DND-41 (cell line): ENCODE measurements around the gene BTBD17.

Experiments
- ATAC-seq: fragments of 200-7000 bp; cut with Tn5 transposase; 3 replicates; pipeline ENCODE4 v1.9.1; 2021; ENCODE audit warnings: low read depth; ENCODE audit not compliant: insufficient read depth
- DNase-seq: peaks from one replicate; pipeline ENCODE4 v3.0.0-alpha.2; 2020
- H2AFZ ChIP-seq: 2 replicates; pipeline ENCODE4 v1.6.0; 2012; ENCODE audit warnings: low read depth, low read length
- H3K27ac ChIP-seq: 2 replicates; pipeline ENCODE4 v1.5.1; 2012; ENCODE audit warnings: low read length, inconsistent platforms
- H3K27me3 ChIP-seq: fragments of 200-600 bp; sonication (generic); 2 replicates; pipeline ENCODE4 v1.6.0; 2012; ENCODE audit warnings: low read length, mild to moderate bottlenecking, inconsistent platforms; ENCODE audit not compliant: insufficient read depth, poor library complexity
- H3K36me3 ChIP-seq: 2 replicates; pipeline ENCODE4 v1.5.1; 2012; ENCODE audit warnings: low read length, inconsistent platforms; ENCODE audit not compliant: insufficient read depth
- H3K4me1 ChIP-seq: 2 replicates; pipeline ENCODE4 v1.5.1; 2012; ENCODE audit warnings: mild to moderate bottlenecking, low read length; ENCODE audit not compliant: insufficient read depth
- H3K4me2 ChIP-seq: 2 replicates; pipeline ENCODE4 v1.6.0; 2012; ENCODE audit warnings: mild to moderate bottlenecking, moderate library complexity, low read length, inconsistent platforms; ENCODE audit not compliant: insufficient read depth
- H3K4me3 ChIP-seq, 2 experiments: fragments of 200-600 bp in 1 of 2; shearing (Covaris generic) in 1 of 2; 2 replicates each; pipeline ENCODE4 v1.5.1; 2012 to 2016; ENCODE audit warnings: inconsistent platforms in 2 of 2, low read length in 2 of 2, mild to moderate bottlenecking in 2 of 2, low read depth in 1 of 2, moderate library complexity in 1 of 2
- H3K79me2 ChIP-seq: 2 replicates; pipeline ENCODE4 v1.6.0; 2012; ENCODE audit warnings: low read length, inconsistent platforms; ENCODE audit not compliant: insufficient read depth
- H3K9ac ChIP-seq: 2 replicates; pipeline ENCODE4 v1.6.0; 2012; ENCODE audit warnings: low read depth, mild to moderate bottlenecking, inconsistent platforms, low read length, moderate library complexity
- H3K9me3 ChIP-seq: 2 replicates; pipeline ENCODE4 v1.5.1; 2012; ENCODE audit warnings: low read length, moderate library complexity, mild to moderate bottlenecking, inconsistent platforms; ENCODE audit not compliant: insufficient read depth, severe bottlenecking
- H4K20me1 ChIP-seq: 2 replicates; pipeline ENCODE4 v1.6.0; 2012; ENCODE audit warnings: low read length; ENCODE audit not compliant: insufficient read depth
- EZH2 ChIP-seq: IDR thresholded peaks from 3 replicates; pipeline ENCODE4 v1.6.1; 2012; ENCODE audit warnings: borderline replicate concordance, low read depth, mild to moderate bottlenecking, moderate library complexity, low read length, inconsistent platforms; ENCODE audit not compliant: severe bottlenecking
- TF ChIP-seq, protein P1 (sequence below): IDR thresholded peaks from 2 replicates; pipeline ENCODE4 v1.5.1; 2012; ENCODE audit warnings: borderline replicate concordance, low read length, moderate library complexity, mild to moderate bottlenecking; ENCODE audit not compliant: poor library complexity, severe bottlenecking; ENCODE audit errors: extremely low read depth

BTBD17 gene

DNA sequence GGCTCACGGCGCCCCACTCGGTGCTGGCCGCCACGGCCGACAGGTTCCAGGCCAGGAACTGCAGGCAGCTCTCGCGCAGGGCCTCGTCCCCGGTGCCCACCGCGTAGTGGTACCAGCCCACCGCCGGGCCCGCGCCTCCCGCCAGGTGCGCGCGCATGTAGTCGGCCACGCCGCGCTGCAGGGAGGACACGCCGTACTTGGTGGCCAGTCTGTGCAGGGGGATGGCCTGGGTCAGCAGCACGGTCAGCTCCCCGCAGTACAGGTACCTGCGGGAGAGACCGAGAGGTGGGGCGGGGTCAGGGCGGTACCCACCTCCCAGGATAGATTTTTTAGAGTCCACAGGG, 4.2 kb downstream of the BTBD17 start:
- Histone ChIP-seq H3K4me2 (no peak overlapping the region), H3K4me3 (no peak overlapping the region), H3K27me3 (peaks cover 20% of the 10 kb centered on the region), H4K20me1 (peaks cover 23% of the 10 kb centered on the region), H2AFZ (no peak overlapping the region), H3K4me1 (no peaks in the 10 kb centered on the region), H3K9ac (no peak overlapping the region), H3K9me3 (no peaks in the 10 kb centered on the region), H3K79me2 (no peaks in the 10 kb centered on the region), H3K36me3 (no peaks in the 10 kb centered on the region), H3K27ac (no peak overlapping the region)
- no peak for ATAC-seq
- no peak for DNase-seq
- no peak for TF ChIP-seq EZH2
- TF ChIP-seq, protein P1, sequence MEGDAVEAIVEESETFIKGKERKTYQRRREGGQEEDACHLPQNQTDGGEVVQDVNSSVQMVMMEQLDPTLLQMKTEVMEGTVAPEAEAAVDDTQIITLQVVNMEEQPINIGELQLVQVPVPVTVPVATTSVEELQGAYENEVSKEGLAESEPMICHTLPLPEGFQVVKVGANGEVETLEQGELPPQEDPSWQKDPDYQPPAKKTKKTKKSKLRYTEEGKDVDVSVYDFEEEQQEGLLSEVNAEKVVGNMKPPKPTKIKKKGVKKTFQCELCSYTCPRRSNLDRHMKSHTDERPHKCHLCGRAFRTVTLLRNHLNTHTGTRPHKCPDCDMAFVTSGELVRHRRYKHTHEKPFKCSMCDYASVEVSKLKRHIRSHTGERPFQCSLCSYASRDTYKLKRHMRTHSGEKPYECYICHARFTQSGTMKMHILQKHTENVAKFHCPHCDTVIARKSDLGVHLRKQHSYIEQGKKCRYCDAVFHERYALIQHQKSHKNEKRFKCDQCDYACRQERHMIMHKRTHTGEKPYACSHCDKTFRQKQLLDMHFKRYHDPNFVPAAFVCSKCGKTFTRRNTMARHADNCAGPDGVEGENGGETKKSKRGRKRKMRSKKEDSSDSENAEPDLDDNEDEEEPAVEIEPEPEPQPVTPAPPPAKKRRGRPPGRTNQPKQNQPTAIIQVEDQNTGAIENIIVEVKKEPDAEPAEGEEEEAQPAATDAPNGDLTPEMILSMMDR = no peak

DNA sequence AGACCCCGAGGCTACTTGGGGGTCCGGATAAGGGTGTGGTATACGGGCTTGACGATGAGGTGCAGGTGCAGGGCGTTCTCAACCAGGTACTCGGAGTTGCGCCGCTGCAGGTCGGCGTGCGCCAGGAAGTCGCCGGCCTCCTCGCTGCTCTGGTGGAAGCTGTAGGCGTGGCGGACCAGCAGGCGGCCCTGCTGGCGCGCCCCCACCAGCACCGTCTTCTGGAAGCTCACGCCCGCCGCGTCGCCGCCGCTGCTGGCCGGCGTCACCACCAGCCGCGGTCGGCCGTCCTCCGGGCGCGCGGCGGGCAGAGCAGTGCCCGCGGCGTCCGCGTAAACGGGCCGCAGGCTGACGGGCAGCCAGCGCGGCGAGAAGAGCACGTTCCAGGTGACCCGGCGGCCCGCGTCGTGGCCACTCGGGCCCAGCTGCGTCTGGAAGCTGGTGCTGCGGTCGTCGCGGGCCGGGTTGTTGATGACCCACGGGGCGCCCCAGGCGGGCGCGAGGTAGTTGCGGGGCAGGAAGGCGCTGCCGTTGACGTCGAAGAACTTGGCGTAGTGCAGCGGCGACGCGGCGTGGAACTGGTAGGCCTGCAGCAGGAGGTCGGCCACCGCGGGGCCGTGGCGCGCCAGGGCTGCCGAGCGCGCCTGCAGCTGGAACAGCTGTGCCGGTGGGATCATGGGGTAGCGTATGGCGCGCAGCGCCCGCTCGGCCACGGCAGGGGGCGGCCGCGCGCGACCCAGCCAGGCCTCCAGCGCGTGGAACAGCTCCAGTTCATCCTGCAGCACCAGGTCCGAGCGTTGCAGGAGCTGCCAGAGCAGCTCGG, 4.8 kb downstream of the BTBD17 start:
- Histone ChIP-seq H3K79me2 (no peaks in the 10 kb centered on the region), H3K27me3 (peaks cover 20% of the 10 kb centered on the region), H3K27ac (no peak overlapping the region), H3K4me1 (no peaks in the 10 kb centered on the region), H4K20me1 (peaks cover 17% of the 10 kb centered on the region), H3K9ac (no peak overlapping the region), H3K4me2 (no peak overlapping the region), H2AFZ (no peak overlapping the region), H3K36me3 (no peaks in the 10 kb centered on the region), H3K4me3 (no peak overlapping the region), H3K9me3 (no peaks in the 10 kb centered on the region)
- ATAC-seq (no peak), DNase-seq (no peak)
- TF ChIP-seq, protein P1 = no peak
- TF ChIP-seq EZH2 = no peak

DNA sequence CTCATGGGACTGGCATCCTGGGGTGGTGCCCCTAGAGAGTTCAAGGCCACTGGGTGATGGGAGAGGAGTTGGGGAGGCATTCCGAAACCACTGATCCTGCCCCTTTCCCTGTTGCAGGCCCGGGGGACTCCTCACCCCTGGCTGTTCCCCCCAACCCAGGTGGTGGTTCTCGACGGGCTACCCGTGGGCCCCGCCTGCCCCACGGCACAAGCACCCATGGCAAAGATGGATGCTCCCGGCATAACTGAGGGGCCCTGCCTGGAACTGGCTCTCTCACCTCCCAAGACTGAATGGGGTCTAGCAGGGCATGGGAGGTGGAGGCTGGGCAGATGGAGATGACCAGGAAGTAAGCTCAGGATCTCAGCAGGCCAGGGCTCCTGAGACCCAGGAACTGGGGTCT, 6.6 kb downstream of the BTBD17 start:
- peaks cover 14% of the 10 kb centered on the region for H4K20me1 ChIP-seq
- no peak overlapping the region for H2AFZ ChIP-seq
- H3K27ac ChIP-seq = no peak overlapping the region
- peaks cover 20% of the 10 kb centered on the region for H3K27me3 ChIP-seq
- no peak overlapping the region for H3K9ac ChIP-seq
- no peaks in the 10 kb centered on the region for H3K36me3 ChIP-seq
- TF ChIP-seq, protein P1 = no peak
- no peak for TF ChIP-seq EZH2
- H3K4me1 ChIP-seq = no peaks in the 10 kb centered on the region
- ATAC-seq = no peak
- DNase-seq = no peak
- H3K4me3 ChIP-seq = no peak overlapping the region
- H3K79me2 ChIP-seq = no peaks in the 10 kb centered on the region
- no peak overlapping the region for H3K4me2 ChIP-seq
- no peaks in the 10 kb centered on the region for H3K9me3 ChIP-seq

DNA sequence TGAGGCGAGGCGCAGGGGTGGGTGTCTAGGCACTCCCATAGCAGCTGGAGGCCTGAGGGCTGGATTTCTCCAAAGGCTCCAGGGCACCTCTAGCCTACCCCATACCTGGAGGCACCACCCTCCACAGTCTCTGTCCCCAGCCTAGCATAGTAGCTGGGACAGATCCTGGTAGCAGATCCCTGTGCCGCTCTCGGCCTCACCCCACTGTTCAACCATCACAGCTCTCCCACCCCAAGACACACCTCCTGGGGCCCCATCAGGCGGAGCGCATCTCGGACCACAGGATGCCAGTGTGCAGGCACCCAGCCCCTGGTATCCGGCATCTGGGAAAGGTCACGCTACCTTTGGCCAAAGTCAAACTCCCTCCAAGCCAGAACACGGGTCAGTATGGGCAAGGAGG, 7.1 kb downstream of the BTBD17 start:
- Histone ChIP-seq H2AFZ (no peak overlapping the region), H3K4me2 (no peak overlapping the region), H3K27ac (no peak overlapping the region), H3K9me3 (no peaks in the 10 kb centered on the region), H3K4me1 (no peaks in the 10 kb centered on the region), H3K27me3 (peaks cover 20% of the 10 kb centered on the region), H4K20me1 (peaks cover 14% of the 10 kb centered on the region), H3K4me3 (no peak overlapping the region), H3K9ac (no peak overlapping the region), H3K36me3 (no peaks in the 10 kb centered on the region), H3K79me2 (no peaks in the 10 kb centered on the region)
- TF ChIP-seq, protein P1 = no peak
- no peak for TF ChIP-seq EZH2
- DNase-seq (no peak), ATAC-seq (no peak)
